Thoracic aorta (tissue), 2 donors: ENCODE measurements around the gene DLGAP4. TPM values are rescaled to one million over a fixed set of nuclear protein-coding genes. Genes with fewer than 3 reads are reported as not detected.

Source experiments
- ATAC-seq: fragments of 150-250 bp; one replicate; pipeline ENCODE4 v1.8.0; 2017; ENCODE audit warnings: low read depth; ENCODE audit not compliant: insufficient number of reproducible peaks, low FRiP score
- DNase-seq: peaks from one replicate; pipeline ENCODE4 v3.0.0-alpha.2; 2020; ENCODE audit warnings: low spot score
- H3K27ac ChIP-seq, 2 donors: fragments of 200-600 bp; sonication (generic); 1 replicate in 1 of 2; 2 replicates in 1 of 2; pipeline ENCODE4 v1.5.1; 2016; ENCODE audit warnings: mild to moderate bottlenecking in 2 of 2, moderate library complexity in 2 of 2
- H3K27me3 ChIP-seq: fragments of 200-600 bp; sonication (generic); replicated peaks from 2 replicates; pipeline ENCODE4 v1.6.0; 2016; ENCODE audit warnings: mild to moderate bottlenecking; ENCODE audit not compliant: insufficient read depth
- H3K36me3 ChIP-seq: fragments of 200-600 bp; sonication (generic); one replicate; pipeline ENCODE4 v1.5.1; 2016
- H3K4me1 ChIP-seq, 2 donors: fragments of 200-600 bp; sonication (generic); 1 replicate in 1 of 2; 2 replicates in 1 of 2; pipeline versions ENCODE4 v1.5.1 to v1.6.0; 2016; ENCODE audit warnings: low read depth in 2 of 2, mild to moderate bottlenecking in 1 of 2; ENCODE audit not compliant: control insufficient read depth in 1 of 2
- H3K4me3 ChIP-seq: fragments of 200-600 bp; sonication (generic); 2 replicates; pipeline ENCODE4 v1.5.1; 2016; ENCODE audit warnings: mild to moderate bottlenecking
- H3K9me3 ChIP-seq: fragments of 200-600 bp; sonication (generic); 2 replicates; pipeline ENCODE4 v1.5.1; 2016
- total RNA-seq, 2 donors: library from RNA; depleted of rRNA; stranded (reverse); fragments of >200 nt; gene quantifications; one replicate each; pipeline versions ENCODE4 v1.1.0 to v1.2.3, GENCODE V29; 2016
- TF ChIP-seq, protein P1 (sequence below): fragments of 200-600 bp; sonication (generic); IDR thresholded peaks from one replicate; pipeline ENCODE4 v1.5.1; 2019; ENCODE audit warnings: antibody characterized with exemption

The DLGAP4 gene
- total RNA-seq, 2 donors from 2014 or later: 66.2 to 105 TPM

DNA sequence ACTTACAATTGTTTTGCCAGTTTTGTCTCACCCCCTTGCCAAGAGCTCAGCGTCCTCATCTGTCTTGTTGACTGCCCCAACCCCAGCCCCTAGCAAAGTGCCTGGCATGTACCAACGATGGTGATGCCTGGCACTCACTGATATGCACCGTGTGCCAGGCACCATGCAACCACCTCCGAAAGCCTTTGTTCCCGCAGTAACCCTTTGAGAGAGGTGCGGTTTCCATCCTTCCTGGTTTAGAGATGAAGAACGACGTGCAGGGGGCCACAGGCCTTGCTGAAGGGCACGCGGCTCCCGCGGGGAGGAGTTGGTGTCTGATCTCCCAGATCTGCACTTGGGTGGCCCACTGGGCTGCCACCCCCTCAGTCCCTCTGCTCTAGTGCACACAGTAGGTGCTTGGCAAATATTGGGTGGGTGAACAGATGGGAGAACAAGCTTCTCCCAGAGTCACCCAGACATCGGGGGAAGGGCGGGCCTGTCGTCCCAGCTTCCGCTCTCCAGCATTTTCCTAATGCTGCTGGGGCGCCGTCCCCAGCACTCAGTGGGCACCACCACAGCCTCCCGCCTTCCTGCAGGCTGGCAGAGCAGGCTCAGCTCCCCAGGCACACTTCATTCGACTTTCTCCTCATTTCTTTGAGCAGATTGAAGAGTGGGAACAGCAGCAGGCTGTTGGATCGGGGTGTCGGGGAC is 35.3 kb downstream of the DLGAP4 start:
- H3K36me3 ChIP-seq: no peaks in the 10 kb centered on the region
- H3K27ac ChIP-seq: no peak overlapping the region
- TF ChIP-seq, protein P1, sequence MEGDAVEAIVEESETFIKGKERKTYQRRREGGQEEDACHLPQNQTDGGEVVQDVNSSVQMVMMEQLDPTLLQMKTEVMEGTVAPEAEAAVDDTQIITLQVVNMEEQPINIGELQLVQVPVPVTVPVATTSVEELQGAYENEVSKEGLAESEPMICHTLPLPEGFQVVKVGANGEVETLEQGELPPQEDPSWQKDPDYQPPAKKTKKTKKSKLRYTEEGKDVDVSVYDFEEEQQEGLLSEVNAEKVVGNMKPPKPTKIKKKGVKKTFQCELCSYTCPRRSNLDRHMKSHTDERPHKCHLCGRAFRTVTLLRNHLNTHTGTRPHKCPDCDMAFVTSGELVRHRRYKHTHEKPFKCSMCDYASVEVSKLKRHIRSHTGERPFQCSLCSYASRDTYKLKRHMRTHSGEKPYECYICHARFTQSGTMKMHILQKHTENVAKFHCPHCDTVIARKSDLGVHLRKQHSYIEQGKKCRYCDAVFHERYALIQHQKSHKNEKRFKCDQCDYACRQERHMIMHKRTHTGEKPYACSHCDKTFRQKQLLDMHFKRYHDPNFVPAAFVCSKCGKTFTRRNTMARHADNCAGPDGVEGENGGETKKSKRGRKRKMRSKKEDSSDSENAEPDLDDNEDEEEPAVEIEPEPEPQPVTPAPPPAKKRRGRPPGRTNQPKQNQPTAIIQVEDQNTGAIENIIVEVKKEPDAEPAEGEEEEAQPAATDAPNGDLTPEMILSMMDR: no peak

GRCh38 chr20:36342331-36343120 is 36.4 kb downstream of the DLGAP4 start:
- no peak for ATAC-seq
- Histone ChIP-seq H3K9me3 (no peaks in the 10 kb centered on the region), H3K27me3 (no peaks in the 10 kb centered on the region), H3K4me3 (no peak overlapping the region), H3K36me3 (no peaks in the 10 kb centered on the region), H3K4me1 (no peaks in the 10 kb centered on the region), H3K27ac (no peak overlapping the region)
- TF ChIP-seq, protein P1: no peak
- DNase-seq: no peak

More for the DNA sequence above, 35.3 kb downstream of the DLGAP4 start:
- no peaks in the 10 kb centered on the region for H3K9me3 ChIP-seq
- DNase-seq: no peak
- ATAC-seq: no peak
- no peak overlapping the region for H3K4me3 ChIP-seq
- no peaks in the 10 kb centered on the region for H3K27me3 ChIP-seq
- H3K4me1 ChIP-seq: no peaks in the 10 kb centered on the region

DNA sequence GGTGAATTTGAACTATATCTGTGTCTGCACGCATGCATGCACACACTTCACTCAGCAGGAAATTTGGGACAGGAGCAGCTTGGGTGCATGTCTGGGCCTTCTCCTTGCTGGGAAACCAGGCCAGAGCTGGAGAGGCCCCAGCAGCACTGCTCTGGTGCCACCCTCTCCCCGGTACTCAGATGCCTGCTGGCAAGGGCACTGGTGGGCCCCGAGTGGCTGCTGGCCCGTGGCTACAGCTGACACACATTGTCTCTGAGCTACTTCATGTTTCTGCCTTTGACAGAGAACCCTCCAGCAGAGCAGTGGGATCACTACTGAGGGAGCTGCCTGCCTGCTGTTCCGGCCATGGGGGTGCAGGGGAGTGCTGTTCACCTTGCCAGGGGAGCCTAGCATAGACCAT is 37.5 kb downstream of the DLGAP4 start:
- ATAC-seq (no peak), DNase-seq (no peak)
- Histone ChIP-seq H3K36me3 (no peaks in the 10 kb centered on the region), H3K27me3 (no peaks in the 10 kb centered on the region), H3K27ac (no peak overlapping the region), H3K4me1 (no peaks in the 10 kb centered on the region), H3K9me3 (no peaks in the 10 kb centered on the region), H3K4me3 (no peak overlapping the region)
- TF ChIP-seq, protein P1: no peak

- Histone ChIP-seq H3K27ac (no peak overlapping the region), H3K4me1 (no peaks in the 10 kb centered on the region), H3K4me3 (no peak overlapping the region), H3K27me3 (no peaks in the 10 kb centered on the region), H3K36me3 (no peaks in the 10 kb centered on the region), H3K9me3 (no peaks in the 10 kb centered on the region)
- TF ChIP-seq, protein P1: no peak
- DNase-seq: no peak
- no peak for ATAC-seq
Measured at GRCh38 chr20:36344517-36345132, 38.5 kb downstream of the DLGAP4 start.

DNA sequence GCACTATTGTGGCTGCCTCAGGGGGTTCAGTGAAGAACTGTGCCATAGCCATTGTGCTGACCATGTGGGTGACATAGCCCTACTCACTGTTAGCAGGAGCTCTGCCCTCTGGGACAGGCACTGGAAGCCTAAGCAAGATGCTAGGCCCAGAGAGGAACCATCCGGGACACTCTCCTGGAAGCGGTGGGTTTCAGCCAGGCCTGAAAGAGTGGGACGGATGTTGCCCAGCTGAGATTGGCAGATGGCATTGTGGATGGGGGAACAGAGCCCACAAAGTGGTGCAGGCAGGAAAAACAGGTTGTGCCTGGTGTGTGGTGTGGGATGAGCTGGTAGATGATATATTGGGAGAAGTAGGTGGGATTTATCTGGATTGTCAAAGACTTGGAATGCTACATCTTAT is 40.1 kb downstream of the DLGAP4 start:
- no peak for DNase-seq
- Histone ChIP-seq H3K36me3 (no peaks in the 10 kb centered on the region), H3K9me3 (no peaks in the 10 kb centered on the region), H3K27me3 (no peaks in the 10 kb centered on the region), H3K4me1 (no peaks in the 10 kb centered on the region), H3K27ac (no peak overlapping the region), H3K4me3 (no peak overlapping the region)
- TF ChIP-seq, protein P1: no peak
- ATAC-seq: no peak
